ENCODE results near the gene TRIM16. TPM values are rescaled to one million over a fixed set of nuclear protein-coding genes. Genes with fewer than 3 reads are reported as not detected.

TRIM16 gene
- total and polyA plus RNA-seq, 9 of the 15 experiments (the other 6 are each of a cell fraction or from before 2014, with no cell fraction given): 3.5 to 9.2 (median 8.2) TPM

DNA sequence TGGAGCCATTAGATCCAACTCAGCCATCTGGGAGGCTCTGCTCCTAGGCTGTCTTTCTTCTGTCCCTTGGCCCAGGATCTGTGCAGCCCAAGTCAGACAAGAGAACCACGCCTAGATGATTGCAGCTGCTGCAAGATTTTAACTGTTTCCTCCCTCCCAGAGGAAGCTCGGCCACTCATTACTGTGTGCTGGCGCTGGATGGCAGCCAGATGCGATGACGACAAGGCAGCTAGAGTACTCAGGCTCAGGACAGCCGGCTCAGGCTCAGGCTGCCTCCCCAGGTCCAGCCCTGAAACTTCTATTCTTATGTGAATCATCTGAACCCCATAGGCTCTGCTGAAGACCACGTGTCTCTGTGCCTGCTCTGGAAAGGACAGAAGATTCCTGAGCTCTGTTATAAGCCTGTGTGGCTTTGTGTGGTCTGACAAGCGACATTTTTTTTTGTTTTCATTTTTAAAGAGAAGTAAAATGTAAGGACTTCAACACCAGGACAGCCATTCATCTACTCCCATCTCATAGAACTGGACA lies 32.5 kb downstream of the TRIM16 start (continued):
- TF ChIP-seq, protein P1, sequence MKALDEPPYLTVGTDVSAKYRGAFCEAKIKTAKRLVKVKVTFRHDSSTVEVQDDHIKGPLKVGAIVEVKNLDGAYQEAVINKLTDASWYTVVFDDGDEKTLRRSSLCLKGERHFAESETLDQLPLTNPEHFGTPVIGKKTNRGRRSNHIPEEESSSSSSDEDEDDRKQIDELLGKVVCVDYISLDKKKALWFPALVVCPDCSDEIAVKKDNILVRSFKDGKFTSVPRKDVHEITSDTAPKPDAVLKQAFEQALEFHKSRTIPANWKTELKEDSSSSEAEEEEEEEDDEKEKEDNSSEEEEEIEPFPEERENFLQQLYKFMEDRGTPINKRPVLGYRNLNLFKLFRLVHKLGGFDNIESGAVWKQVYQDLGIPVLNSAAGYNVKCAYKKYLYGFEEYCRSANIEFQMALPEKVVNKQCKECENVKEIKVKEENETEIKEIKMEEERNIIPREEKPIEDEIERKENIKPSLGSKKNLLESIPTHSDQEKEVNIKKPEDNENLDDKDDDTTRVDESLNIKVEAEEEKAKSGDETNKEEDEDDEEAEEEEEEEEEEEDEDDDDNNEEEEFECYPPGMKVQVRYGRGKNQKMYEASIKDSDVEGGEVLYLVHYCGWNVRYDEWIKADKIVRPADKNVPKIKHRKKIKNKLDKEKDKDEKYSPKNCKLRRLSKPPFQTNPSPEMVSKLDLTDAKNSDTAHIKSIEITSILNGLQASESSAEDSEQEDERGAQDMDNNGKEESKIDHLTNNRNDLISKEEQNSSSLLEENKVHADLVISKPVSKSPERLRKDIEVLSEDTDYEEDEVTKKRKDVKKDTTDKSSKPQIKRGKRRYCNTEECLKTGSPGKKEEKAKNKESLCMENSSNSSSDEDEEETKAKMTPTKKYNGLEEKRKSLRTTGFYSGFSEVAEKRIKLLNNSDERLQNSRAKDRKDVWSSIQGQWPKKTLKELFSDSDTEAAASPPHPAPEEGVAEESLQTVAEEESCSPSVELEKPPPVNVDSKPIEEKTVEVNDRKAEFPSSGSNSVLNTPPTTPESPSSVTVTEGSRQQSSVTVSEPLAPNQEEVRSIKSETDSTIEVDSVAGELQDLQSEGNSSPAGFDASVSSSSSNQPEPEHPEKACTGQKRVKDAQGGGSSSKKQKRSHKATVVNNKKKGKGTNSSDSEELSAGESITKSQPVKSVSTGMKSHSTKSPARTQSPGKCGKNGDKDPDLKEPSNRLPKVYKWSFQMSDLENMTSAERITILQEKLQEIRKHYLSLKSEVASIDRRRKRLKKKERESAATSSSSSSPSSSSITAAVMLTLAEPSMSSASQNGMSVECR (CRISPR knock-in tag; IDR thresholded peaks at IDR 0.05): no peak
- TF ChIP-seq TCFL5 (CRISPR knock-in tag; conservative IDR thresholded peaks at IDR 0.05) (no peak), ESRRB (CRISPR knock-in tag; IDR thresholded peaks at IDR 0.05; ENCODE audit: borderline replicate concordance) (no peak), SMAD1 (IDR thresholded peaks at IDR 0.05; ENCODE audit: low read depth, low read length, partially characterized antibody) (no peak), ZSCAN29 (IDR thresholded peaks at IDR 0.05) (no peak), HNRNPK (IDR thresholded peaks at IDR 0.05; ENCODE audit: low read depth, low read length, poor library complexity, severe bottlenecking) (no peak), XRCC5 (IDR thresholded peaks at IDR 0.05; ENCODE audit: low read depth, low read length) (no peak), ZNF3 (CRISPR knock-in tag; IDR thresholded peaks at IDR 0.05) (no peak), MTF1 (CRISPR knock-in tag; IDR thresholded peaks at IDR 0.05; ENCODE audit: borderline replicate concordance) (no peak), MCM3 (IDR thresholded peaks at IDR 0.05) (no peak), TAL1 (IDR thresholded peaks at IDR 0.05) (no peak; the same call in 1 of the 2 replicates), XRCC4 (IDR thresholded peaks at IDR 0.05; ENCODE audit: extremely low read depth, insufficient read depth, insufficient read length) (no peak), ZNF551 (CRISPR knock-in tag; IDR thresholded peaks at IDR 0.05) (no peak), POLR2AphosphoS2 (IDR thresholded peaks at IDR 0.05; ENCODE audit: low read length) (no peak), CBX5 (IDR thresholded peaks at IDR 0.05; ENCODE audit: borderline replicate concordance, low read depth) (no peak), SMC3 (conservative IDR thresholded peaks at IDR 0.05; ENCODE audit: insufficient read depth, low read depth, low read length) (no peak), ZNF431 (CRISPR knock-in tag; IDR thresholded peaks at IDR 0.05) (no peak), EGR1 (conservative IDR thresholded peaks at IDR 0.05) (no peak), NR2C1 (IDR thresholded peaks at IDR 0.05) (no peak), NR2C1 (tag; IDR thresholded peaks at IDR 0.05) (no peak), HMG20B (CRISPR knock-in tag; IDR thresholded peaks at IDR 0.05) (no peak)
- TF ChIP-seq, protein P2, sequence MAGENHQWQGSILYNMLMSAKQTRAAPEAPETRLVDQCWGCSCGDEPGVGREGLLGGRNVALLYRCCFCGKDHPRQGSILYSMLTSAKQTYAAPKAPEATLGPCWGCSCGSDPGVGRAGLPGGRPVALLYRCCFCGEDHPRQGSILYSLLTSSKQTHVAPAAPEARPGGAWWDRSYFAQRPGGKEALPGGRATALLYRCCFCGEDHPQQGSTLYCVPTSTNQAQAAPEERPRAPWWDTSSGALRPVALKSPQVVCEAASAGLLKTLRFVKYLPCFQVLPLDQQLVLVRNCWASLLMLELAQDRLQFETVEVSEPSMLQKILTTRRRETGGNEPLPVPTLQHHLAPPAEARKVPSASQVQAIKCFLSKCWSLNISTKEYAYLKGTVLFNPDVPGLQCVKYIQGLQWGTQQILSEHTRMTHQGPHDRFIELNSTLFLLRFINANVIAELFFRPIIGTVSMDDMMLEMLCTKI (IDR thresholded peaks at IDR 0.05; ENCODE audit: partially characterized antibody): no peak
- TF ChIP-seq, protein P3, sequence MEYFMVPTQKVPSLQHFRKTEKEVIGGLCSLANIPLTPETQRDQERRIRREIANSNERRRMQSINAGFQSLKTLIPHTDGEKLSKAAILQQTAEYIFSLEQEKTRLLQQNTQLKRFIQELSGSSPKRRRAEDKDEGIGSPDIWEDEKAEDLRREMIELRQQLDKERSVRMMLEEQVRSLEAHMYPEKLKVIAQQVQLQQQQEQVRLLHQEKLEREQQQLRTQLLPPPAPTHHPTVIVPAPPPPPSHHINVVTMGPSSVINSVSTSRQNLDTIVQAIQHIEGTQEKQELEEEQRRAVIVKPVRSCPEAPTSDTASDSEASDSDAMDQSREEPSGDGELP (CRISPR knock-in tag; IDR thresholded peaks at IDR 0.05; ENCODE audit: borderline replicate concordance): peak; percentile 87
- TF ChIP-seq, protein P4, sequence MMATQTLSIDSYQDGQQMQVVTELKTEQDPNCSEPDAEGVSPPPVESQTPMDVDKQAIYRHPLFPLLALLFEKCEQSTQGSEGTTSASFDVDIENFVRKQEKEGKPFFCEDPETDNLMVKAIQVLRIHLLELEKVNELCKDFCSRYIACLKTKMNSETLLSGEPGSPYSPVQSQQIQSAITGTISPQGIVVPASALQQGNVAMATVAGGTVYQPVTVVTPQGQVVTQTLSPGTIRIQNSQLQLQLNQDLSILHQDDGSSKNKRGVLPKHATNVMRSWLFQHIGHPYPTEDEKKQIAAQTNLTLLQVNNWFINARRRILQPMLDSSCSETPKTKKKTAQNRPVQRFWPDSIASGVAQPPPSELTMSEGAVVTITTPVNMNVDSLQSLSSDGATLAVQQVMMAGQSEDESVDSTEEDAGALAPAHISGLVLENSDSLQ (IDR thresholded peaks at IDR 0.05): peak; percentile 49

Data from K562 (cell line).